Measurements from ENCODE around the gene LYRM4. TPM values are rescaled to one million over a fixed set of nuclear protein-coding genes. Genes with fewer than 3 reads are reported as not detected.

Gene LYRM4
- total RNA-seq, 4 donors from 2014 or later, result 9.2 to 28.2 (median 14.2) TPM

DNA sequence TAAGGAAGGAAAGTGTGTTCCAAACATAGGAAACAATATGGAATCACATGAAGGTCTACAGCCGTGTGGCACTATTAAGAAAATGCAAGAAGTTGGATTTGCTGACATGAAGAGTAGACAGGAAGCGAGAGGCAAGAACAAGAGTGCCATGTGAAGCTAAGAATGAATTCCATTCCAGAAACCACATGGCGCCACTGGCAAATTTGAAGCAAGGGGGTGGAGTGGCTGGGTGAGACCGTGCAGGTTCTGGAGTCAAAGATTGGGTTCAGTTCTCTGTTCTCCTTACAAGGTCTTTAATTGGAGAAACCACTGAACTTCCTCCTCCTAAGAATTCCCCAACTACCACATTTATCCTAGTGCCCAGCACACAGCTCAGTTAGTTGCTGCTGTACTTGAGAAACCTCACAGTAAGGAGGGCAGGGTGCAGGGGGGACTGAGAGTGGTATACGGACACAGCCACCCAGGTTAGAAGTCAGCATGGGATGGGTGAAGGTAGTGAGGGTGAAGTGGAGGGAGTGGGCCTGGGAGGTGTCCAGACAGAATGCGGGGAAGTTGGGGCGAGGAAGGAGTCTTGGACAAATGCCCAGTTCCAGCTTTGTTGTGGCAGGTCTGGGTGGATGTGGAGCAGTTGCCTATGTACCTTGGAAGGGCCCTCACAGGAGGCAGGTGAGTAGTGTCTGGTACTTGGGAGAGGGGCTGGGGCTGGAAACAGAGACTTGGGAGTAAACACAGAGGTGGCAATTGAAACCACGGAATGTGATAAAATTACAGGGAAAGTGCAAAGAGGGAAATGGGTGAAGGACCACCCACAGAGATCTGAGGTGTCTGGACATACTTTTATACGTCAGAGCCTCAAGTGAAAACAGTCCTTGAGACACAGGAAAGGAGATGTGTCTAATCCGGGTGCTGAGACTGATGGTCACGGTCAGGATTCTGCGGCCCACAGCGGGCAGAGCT, 14.3 kb downstream of the LYRM4 start:
- WGBS, 2 donors, result 72 to 76% methylated on average over 13 of the region's 13 CpGs
- H3K4me3 ChIP-seq, result no peak overlapping the region
- H3K4me1 ChIP-seq, result peaks cover 0 to 4% (median 0%) of the 10 kb centered on the region in 3 donors
- H3K9me3 ChIP-seq, result no peaks in the 10 kb centered on the region
- intact Hi-C loops (cut with DNase I), result no loop called here
- H3K36me3 ChIP-seq, result peaks cover 0 to 4% (median 0%) of the 10 kb centered on the region in 3 donors
- H3K27ac ChIP-seq, result no peak overlapping the region
- DNase-seq, result no peak
- H3K27me3 ChIP-seq, result no peaks in the 10 kb centered on the region
- TF ChIP-seq, protein P1, sequence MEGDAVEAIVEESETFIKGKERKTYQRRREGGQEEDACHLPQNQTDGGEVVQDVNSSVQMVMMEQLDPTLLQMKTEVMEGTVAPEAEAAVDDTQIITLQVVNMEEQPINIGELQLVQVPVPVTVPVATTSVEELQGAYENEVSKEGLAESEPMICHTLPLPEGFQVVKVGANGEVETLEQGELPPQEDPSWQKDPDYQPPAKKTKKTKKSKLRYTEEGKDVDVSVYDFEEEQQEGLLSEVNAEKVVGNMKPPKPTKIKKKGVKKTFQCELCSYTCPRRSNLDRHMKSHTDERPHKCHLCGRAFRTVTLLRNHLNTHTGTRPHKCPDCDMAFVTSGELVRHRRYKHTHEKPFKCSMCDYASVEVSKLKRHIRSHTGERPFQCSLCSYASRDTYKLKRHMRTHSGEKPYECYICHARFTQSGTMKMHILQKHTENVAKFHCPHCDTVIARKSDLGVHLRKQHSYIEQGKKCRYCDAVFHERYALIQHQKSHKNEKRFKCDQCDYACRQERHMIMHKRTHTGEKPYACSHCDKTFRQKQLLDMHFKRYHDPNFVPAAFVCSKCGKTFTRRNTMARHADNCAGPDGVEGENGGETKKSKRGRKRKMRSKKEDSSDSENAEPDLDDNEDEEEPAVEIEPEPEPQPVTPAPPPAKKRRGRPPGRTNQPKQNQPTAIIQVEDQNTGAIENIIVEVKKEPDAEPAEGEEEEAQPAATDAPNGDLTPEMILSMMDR (IDR thresholded peaks at IDR 0.05), result no peak
- TF ChIP-seq POLR2A (IDR thresholded peaks at IDR 0.05), result no peak

- H3K27me3 ChIP-seq, result no peaks in the 10 kb centered on the region
- H3K4me3 ChIP-seq, result no peak overlapping the region
- WGBS, 2 donors, result 83 to 94% methylated on average over 6 to 12 of the region's 12 CpGs
- intact Hi-C loops (cut with DNase I), result no loop called here
- DNase-seq, result no peak
- H3K27ac ChIP-seq, result no peak overlapping the region
- H3K36me3 ChIP-seq, result no peaks in the 10 kb centered on the region
- TF ChIP-seq, protein P1 (IDR thresholded peaks at IDR 0.05), result no peak
- no peak for TF ChIP-seq POLR2A (IDR thresholded peaks at IDR 0.05)
- H3K4me1 ChIP-seq, result peaks cover 0 to 4% (median 0%) of the 10 kb centered on the region in 3 donors
- H3K9me3 ChIP-seq, result no peaks in the 10 kb centered on the region
These were observed 17.7 kb downstream of the LYRM4 start for GRCh38 chr6:5243069-5243468.

- Histone ChIP-seq H3K4me1 (no peaks in the 10 kb centered on the region), H3K27me3 (no peaks in the 10 kb centered on the region), H3K27ac (no peak overlapping the region), H3K36me3 (no peaks in the 10 kb centered on the region), H3K9me3 (no peaks in the 10 kb centered on the region), H3K4me3 (no peak overlapping the region)
- DNase-seq, result no peak
- no peak for TF ChIP-seq POLR2A (IDR thresholded peaks at IDR 0.05)
- 73 to 75% methylated on average over 2 of the region's 2 CpGs for WGBS, 2 donors
- intact Hi-C loops (cut with DNase I), result no loop called here
These were observed 19.5 kb downstream of the LYRM4 start for GRCh38 chr6:5241252-5241651.

GRCh38 chr6:5238336-5238735, 22.4 kb downstream of the LYRM4 start:
- Histone ChIP-seq H3K27ac (no peak overlapping the region), H3K4me3 (no peak overlapping the region), H3K36me3 (peaks cover 0 to 4% (median 0%) of the 10 kb centered on the region in 3 donors), H3K4me1 (no peaks in the 10 kb centered on the region), H3K9me3 (no peaks in the 10 kb centered on the region), H3K27me3 (no peaks in the 10 kb centered on the region)
- 93 to 94% methylated on average over 1 of the region's 1 CpG for WGBS, 2 donors
- DNase-seq, result no peak
- intact Hi-C loops (cut with DNase I), result no loop called here
- TF ChIP-seq POLR2A (IDR thresholded peaks at IDR 0.05), result no peak
- TF ChIP-seq, protein P1 (IDR thresholded peaks at IDR 0.05), result no peak

- TF ChIP-seq, protein P1 (IDR thresholded peaks at IDR 0.05), result no peak
- no peak for TF ChIP-seq POLR2A (IDR thresholded peaks at IDR 0.05)
- no peaks in the 10 kb centered on the region for H3K4me1 ChIP-seq
- H3K9me3 ChIP-seq, result no peaks in the 10 kb centered on the region
- no peak for DNase-seq
- intact Hi-C loops (cut with DNase I), result no loop called here
- 78 to 86% methylated on average over 4 of the region's 4 CpGs for WGBS, 2 donors
- no peak overlapping the region for H3K27ac ChIP-seq
- peaks cover 0 to 4% (median 0%) of the 10 kb centered on the region in 3 donors for H3K36me3 ChIP-seq
- no peaks in the 10 kb centered on the region for H3K27me3 ChIP-seq
- H3K4me3 ChIP-seq, result no peak overlapping the region
These were observed 22.9 kb downstream of the LYRM4 start for GRCh38 chr6:5237805-5238204.

Data from esophagus squamous epithelium (tissue), 5 donors.